ENCODE results near the gene PTPRE. TPM values are rescaled to one million over a fixed set of nuclear protein-coding genes. Genes with fewer than 3 reads are reported as not detected.

The PTPRE gene
- polyA plus RNA-seq, 1 of the 3 experiments (the other 2 are of a cell fraction): 11.8 TPM

DNA sequence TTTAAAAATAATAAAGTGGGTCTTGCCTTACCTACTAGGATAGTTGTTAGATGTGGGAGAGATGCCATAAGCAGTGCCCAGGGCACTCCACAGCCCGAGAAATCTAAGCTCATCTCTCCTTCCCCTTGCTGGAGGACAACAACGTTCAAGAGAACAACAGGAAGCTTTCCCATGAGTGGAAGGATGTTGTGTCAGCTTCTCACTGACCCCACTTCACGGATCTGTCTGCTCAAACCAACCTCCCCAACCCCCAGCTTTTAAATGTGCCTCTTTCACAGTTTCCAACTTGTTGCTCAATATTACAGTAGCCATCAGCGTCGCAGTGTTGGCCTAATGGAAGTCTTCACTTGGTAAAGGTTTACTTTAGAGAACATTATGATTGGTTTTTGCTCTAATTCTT is 72.1 kb downstream of the PTPRE start:
- Histone ChIP-seq H3F3A (replicated peaks; ENCODE audit: insufficient read depth) (peaks cover 15% of the 10 kb centered on the region), H3K4me1 (ENCODE audit: control insufficient read depth in 1 of 2, insufficient read depth in 2 of 2, low read depth in 1 of 2, low read length in 1 of 2) (peaks cover 22 to 25% of the 10 kb centered on the region in 2 experiments; a peak in 3 of 4 replicates), H3K27me3 (ENCODE audit: insufficient read depth) (no peaks in the 10 kb centered on the region), H3K9ac (no peak overlapping the region), H3K36me3 (replicated peaks in 1 of 2; ENCODE audit: control insufficient read depth in 1 of 2, insufficient read depth in 2 of 2, low read length in 1 of 2) (no peaks in the 10 kb centered on the region), H3K27ac (ENCODE audit: low read depth in 2 of 2, low read length in 1 of 2) (no peak overlapping the region; a peak in 1 of 4 replicates), H3K79me2 (ENCODE audit: insufficient read depth) (no peaks in the 10 kb centered on the region), H3K4me2 (no peak overlapping the region), H4K20me1 (ENCODE audit: insufficient read depth) (no peaks in the 10 kb centered on the region), H2AFZ (ENCODE audit: low read depth) (no peak overlapping the region), H3K9me2 (no peaks in the 10 kb centered on the region), H3K9me3 (no peaks in the 10 kb centered on the region), H3K4me3 (ENCODE audit: low read depth in 2 of 2, low read length in 1 of 2) (no peak overlapping the region)
- TF ChIP-seq, protein P1, sequence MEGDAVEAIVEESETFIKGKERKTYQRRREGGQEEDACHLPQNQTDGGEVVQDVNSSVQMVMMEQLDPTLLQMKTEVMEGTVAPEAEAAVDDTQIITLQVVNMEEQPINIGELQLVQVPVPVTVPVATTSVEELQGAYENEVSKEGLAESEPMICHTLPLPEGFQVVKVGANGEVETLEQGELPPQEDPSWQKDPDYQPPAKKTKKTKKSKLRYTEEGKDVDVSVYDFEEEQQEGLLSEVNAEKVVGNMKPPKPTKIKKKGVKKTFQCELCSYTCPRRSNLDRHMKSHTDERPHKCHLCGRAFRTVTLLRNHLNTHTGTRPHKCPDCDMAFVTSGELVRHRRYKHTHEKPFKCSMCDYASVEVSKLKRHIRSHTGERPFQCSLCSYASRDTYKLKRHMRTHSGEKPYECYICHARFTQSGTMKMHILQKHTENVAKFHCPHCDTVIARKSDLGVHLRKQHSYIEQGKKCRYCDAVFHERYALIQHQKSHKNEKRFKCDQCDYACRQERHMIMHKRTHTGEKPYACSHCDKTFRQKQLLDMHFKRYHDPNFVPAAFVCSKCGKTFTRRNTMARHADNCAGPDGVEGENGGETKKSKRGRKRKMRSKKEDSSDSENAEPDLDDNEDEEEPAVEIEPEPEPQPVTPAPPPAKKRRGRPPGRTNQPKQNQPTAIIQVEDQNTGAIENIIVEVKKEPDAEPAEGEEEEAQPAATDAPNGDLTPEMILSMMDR (IDR thresholded peaks at IDR 0.05): no peak
- no peak for TF ChIP-seq CHD2 (IDR thresholded peaks at IDR 0.05; ENCODE audit: low read length, partially characterized antibody)
- TF ChIP-seq EP300 (IDR thresholded peaks at IDR 0.05; ENCODE audit: borderline replicate concordance in 1 of 2, low read depth in 1 of 2, low read length in 1 of 2): no peak
- TF ChIP-seq TAF1 (IDR thresholded peaks at IDR 0.05; ENCODE audit: borderline replicate concordance, low read depth, low read length): no peak
- no peak for TF ChIP-seq NRF1 (IDR thresholded peaks at IDR 0.05; ENCODE audit: low read depth, low read length)
- no peak for TF ChIP-seq YY1 (IDR thresholded peaks at IDR 0.05; ENCODE audit: low read depth)
- TF ChIP-seq SMC3 (IDR thresholded peaks at IDR 0.05; ENCODE audit: low read depth, low read length): no peak
- TF ChIP-seq, protein P2, sequence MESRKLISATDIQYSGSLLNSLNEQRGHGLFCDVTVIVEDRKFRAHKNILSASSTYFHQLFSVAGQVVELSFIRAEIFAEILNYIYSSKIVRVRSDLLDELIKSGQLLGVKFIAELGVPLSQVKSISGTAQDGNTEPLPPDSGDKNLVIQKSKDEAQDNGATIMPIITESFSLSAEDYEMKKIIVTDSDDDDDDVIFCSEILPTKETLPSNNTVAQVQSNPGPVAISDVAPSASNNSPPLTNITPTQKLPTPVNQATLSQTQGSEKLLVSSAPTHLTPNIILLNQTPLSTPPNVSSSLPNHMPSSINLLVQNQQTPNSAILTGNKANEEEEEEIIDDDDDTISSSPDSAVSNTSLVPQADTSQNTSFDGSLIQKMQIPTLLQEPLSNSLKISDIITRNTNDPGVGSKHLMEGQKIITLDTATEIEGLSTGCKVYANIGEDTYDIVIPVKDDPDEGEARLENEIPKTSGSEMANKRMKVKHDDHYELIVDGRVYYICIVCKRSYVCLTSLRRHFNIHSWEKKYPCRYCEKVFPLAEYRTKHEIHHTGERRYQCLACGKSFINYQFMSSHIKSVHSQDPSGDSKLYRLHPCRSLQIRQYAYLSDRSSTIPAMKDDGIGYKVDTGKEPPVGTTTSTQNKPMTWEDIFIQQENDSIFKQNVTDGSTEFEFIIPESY (IDR thresholded peaks at IDR 0.05; ENCODE audit: borderline replicate concordance, low read depth): no peak
- TF ChIP-seq, protein P3, sequence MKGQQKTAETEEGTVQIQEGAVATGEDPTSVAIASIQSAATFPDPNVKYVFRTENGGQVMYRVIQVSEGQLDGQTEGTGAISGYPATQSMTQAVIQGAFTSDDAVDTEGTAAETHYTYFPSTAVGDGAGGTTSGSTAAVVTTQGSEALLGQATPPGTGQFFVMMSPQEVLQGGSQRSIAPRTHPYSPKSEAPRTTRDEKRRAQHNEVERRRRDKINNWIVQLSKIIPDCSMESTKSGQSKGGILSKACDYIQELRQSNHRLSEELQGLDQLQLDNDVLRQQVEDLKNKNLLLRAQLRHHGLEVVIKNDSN (IDR thresholded peaks at IDR 0.05; ENCODE audit: borderline replicate concordance, low read depth): no peak
- TF ChIP-seq, protein P4, sequence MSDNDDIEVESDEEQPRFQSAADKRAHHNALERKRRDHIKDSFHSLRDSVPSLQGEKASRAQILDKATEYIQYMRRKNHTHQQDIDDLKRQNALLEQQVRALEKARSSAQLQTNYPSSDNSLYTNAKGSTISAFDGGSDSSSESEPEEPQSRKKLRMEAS (IDR thresholded peaks at IDR 0.05; ENCODE audit: low read depth): no peak
- TF ChIP-seq, protein P5, sequence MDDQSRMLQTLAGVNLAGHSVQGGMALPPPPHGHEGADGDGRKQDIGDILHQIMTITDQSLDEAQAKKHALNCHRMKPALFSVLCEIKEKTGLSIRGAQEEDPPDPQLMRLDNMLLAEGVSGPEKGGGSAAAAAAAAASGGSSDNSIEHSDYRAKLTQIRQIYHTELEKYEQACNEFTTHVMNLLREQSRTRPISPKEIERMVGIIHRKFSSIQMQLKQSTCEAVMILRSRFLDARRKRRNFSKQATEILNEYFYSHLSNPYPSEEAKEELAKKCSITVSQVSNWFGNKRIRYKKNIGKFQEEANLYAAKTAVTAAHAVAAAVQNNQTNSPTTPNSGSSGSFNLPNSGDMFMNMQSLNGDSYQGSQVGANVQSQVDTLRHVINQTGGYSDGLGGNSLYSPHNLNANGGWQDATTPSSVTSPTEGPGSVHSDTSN (IDR thresholded peaks at IDR 0.05): no peak
- POLR2A ChIA-PET: no interaction called here
- DNase-seq: no peak
- WGBS (ENCODE audit: low lambda C conversion rate): 80% methylated on average over 5 of the region's 5 CpGs
- CTCF ChIA-PET: interaction anchor here (0.7 to 5.6 kb wide), 3 partner anchors 32 to 72 kb away, joined by 3 to 45 read pairs (median 4); partner anchors contain the start of gene PTPRE
